ENCODE results near the gene ARL6IP4.

ARL6IP4 gene

GRCh38 chr12:122991623-122992275, 11.3 kb downstream of the ARL6IP4 start:
- no peak for DNase-seq

GRCh38 chr12:122992386-122992785, 11.9 kb downstream of the ARL6IP4 start:
- no peak for DNase-seq

DNA sequence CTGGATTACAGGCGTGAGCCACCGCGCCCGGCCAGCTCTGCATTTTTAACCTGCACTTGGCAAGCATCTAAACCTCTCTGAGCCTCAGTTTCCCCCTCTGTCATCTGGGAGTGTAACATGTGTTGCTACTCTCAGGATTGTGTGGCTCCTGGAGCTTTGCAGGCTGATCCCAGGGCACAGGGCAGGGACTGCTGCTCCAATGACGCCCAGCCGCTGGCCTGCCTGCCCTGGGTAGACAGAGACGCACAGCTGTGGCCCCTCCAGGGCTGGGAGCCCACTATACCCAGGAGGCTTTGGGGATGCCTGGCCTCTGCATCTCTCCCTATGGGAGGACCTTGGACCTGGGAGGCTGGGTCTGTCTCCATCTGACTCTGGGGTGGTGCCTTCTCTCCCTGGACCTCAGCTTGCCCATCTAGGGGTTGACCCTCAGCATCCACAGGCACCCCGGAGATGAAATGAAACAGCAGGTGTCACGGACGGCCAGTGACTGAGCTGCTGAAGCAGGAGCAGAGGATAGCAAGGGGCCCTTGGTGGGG, 13.7 kb downstream of the ARL6IP4 start:
- DNase-seq: no peak

DNA sequence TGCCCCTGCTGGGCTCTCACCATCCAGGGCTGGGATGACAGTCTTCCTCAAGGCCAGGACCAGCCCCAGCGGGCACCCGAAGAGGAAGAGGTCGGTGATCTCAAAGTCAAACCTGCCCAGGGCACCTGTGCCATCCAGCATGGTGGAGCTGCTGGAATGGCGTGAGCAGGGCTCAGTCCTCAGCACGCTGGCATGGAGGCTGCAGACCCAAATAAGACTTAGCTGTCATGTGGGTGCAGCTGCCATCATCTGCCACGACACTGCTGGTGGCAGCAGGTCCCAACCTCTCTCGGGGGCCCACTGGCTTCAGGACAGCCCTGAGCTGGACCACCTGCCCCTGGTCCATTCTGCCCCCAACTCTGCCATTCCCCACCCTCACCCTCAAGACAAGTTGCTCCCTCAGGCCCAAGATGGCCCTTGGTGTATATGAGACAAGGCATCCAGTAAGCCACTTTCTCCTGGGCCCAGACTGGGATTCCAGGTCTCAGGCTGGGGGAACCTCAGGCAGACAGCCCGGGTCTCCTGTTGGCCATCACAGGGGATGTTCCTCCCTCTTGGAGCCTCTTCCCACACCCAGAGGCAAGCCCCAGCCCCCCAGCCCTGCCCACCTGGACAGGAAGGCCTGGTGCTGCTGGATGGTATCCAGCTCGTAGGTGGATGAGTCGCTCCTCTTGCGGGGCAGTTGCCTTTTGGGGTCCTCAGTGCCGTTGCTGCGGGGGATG, 14.5 kb downstream of the ARL6IP4 start:
- DNase-seq: no peak

GRCh38 chr12:122995503-122996187, 15.2 kb downstream of the ARL6IP4 start:
- DNase-seq: no peak

DNA sequence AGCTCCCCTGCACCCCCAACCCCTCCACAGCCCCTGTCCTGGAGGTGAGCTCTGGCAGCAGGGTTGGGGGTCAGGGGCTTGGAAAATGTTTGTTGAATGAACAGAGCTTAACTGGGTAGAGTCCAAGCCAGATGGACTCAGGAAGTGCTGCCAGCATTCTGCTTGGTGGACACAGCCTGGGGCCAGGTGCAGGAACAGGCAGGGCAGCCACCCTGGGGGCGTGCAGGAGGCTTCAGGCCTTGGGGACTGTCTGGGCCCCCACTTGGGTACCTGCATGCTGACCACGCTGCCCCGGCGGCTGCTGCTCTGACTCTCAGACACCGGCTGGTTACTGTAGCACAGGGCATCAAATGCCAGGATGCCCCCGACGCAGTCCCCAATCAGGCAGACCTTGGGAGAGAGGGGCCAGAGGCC, 15.7 kb downstream of the ARL6IP4 start:
- no peak for DNase-seq

- DNase-seq: no peak
Measured at GRCh38 chr12:122996621-122997342, 16.3 kb downstream of the ARL6IP4 start.

DNA sequence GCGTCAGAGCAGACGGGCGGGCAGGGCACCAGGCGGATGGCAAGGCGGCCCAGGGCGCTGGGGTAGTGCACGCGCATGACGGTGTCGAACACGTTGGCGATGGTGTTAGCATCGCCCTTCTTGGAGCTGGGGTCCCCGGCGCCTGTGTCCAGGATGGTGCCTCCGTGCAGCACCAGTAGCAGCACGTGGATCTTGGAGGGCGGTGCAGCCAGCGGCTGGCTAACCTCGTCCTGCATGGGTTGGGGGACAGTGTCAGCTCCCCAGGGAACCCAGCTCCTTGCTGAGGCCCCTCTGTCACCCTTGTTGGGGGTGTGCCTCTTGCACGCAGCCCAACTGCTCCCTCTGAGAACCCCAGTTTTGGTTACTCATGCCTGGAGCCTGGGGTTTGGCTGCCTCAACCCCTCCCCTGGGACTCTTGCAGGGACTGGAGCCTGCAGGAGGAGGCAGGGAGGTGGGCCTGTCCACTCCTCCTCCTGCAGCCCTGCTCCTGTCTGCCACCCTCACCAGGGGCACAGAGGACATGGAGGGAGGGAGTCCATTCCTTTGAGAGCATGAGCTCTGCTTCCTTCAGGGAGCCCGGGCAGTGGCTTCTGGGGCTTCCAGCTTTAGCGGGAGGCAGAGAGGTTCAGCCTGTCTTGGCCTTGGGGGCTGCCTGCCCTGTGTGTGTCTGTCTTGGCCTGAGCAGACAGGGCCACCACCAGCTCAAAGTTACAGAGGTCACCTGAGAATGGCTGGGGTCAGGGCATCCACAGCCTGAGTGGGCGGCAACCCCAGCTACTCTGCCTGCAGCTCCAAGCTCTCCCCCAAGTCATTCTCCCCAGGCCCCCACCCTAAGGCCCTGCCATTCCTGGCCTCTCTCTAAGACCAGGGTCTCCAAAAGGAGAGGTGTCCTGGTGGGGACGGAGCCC, 17.1 kb downstream of the ARL6IP4 start:
- DNase-seq: no peak

DNA sequence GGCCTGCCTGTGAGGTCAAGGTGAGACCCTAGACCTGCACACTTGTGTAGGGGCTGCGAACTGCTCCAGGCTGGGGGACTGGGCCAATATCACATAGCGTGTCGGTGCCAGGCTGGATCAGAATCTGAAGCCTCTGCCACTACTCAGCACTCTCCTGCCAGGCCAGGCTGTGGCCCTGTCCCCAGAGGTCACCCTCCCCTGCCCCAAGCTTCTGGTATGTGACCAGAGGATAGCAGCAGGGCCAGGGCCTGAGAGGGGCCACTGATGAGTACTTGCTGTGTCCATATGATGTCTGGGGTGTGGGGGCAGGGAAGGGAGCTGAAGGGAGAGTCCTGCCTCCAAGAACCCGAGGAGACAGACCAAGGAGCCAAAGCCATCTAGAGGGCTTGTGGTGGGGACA, 17.8 kb downstream of the ARL6IP4 start:
- no peak for DNase-seq

DNA sequence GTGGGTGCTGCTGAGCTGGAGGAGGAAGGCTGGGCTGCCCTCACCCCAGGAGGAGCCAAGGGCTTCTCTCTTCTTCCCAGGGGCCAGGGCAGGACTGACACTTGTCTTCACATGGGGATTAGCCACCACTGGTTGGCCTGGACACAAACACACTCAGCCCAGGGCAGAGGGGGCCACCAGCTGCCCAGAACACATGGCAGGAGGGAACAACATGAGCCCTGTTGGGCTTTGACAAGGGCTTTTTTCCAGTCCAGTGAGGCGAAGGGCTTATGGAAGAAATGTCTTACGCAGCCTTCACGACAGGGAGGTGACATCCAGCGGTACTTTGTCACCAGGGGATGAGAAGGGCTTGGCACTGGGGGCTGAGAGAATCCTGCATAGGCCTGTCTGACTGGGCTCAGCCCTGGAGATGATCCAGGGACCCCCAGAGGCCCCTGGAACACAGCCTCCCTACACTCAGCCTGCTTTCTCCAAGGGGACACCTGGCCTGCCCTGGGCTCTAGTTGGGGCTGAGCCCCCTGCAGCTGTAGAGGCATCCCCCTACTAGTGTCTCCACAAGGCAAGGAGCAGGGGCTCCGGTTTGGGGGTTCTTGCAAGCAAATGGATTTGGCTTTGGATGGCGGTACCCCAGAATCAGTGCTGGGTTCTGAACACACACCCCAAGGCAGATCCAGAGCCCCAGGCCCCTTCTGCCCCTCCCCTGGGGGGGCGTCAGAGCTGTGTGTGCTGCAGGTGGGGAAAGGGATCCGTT, 18.9 kb downstream of the ARL6IP4 start:
- DNase-seq: no peak

DNA sequence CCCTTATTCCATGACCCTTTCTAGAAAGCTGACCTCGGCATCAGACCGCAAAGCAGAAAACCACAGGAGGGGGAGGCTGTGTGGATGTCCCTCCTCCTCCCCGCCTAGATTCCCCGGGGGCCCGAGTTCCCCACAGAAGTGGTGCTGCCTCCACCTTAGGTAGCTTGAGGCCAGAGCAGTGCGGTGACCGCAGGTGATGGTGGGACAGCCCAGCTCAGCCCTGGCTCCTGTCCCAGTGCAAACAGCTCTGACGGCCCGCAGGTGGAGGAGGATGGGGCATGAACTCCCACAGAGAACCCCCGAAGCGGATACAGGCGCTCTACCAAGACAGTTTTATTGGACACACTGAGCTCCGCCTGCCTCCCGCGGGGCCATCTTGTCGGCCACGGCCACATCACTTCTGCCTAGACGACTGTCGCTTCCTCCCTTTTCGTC, 19.5 kb downstream of the ARL6IP4 start:
- no peak for DNase-seq

DNA sequence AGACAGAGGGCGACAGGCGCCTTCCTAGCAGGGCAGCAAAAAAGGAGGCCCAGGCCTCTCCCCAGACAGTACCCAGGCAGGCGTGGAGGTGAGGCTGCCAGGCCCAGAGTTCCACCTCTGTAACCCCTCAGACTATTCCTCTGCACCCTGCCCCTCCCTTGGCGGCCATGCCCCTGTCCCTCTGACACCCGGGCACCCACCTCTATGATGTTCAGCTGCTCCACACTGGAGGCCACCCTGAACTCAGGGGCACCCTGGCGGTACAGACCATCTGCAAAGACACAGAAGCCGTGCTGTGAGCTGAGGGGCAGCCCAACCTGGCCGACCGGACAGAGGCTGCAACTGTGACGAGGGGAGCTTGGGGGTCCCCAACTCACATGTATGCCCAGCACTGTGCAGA, 20.1 kb downstream of the ARL6IP4 start:
- DNase-seq: no peak

DNA sequence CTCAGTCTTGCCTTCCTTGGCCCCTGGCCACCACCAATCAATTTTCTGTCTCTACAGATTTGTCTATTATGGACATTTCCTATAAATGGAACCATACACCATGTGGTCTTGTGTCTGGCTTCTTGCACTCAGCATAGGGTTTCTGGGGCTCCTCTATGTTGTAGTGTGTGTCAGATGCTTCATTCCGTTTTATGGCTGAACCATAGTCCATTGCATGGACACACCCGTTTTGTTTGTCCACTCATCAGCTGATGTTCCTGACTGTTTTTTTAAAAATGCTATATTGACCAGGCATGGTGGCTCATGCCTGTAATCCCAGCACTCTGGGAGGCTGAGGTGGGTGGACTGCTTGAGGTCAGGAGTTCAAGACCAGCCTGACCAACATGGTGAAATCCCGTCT, 21.0 kb downstream of the ARL6IP4 start:
- no peak for DNase-seq

- DNase-seq: no peak
Measured at GRCh38 chr12:123003257-123003656, 22.8 kb downstream of the ARL6IP4 start.

- no peak for DNase-seq
Measured at GRCh38 chr12:123004287-123004686, 23.8 kb downstream of the ARL6IP4 start.

DNA sequence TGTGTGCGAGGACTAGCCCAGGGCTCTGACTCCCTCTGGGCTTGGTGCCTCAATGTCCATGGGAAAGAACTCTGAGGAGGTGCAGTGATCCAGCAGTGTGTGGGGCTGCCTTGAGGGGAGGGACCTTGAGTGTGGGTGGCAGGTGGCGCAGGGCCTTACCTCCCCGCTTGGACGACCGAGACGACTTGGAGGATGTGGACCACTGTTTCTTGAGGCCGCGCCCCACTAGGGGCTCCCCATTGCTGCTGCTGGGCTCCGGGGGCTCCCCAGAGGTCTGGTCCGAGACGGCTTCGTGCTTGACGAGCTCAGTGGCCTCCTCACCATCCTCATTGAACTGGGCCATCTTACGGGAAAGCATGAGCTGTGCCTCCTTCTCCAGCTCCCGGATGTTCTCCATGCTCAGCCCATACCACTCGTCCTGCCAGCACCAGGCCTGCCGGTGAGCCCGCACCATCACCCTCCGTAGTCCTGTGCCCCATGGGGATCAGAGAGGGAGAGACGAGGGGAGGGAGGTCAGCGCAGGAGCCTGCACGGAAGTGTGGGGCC, 24.7 kb downstream of the ARL6IP4 start:
- no peak for DNase-seq

- DNase-seq: no peak
Measured at GRCh38 chr12:123006977-123007376, 26.5 kb downstream of the ARL6IP4 start.

DNA sequence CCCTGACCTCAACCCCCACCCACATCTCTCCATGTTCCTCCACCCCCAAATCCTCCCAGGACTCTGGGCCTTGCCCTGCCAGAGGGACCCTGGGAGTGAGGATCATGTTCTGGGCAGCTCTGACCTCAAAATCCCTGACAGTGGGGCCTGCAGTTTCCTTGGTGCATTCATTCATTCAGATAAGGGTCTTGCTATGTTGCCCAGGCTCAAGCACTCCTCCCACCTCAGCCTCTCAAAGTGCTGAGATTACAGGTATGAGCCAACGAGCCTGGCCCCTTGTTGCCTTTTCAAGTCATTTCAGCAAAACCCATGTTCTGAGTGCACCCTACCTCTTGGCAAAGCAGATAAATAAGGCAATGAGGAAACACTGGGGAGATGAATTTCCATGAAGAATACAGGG, 29.6 kb downstream of the ARL6IP4 start:
- DNase-seq: no peak

DNA sequence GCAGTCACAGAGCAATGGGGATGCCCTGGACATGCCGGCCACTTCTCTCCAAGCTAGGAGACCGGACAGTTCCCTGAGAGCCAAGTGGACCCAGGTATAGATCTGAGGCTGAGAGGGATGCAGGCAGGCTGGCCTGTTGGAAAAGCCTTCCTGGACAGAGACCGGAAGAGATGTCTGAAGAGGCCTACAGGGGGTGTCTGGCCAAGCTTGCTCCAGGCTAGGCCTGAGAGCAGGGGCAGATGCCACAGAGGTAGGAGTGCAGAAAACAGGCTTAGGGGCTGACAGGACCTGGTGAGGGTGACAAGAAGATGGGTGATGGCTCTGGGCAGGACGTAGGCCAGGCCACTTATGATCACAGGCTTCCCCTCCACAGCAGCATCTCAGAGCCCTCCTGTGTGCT, 30.2 kb downstream of the ARL6IP4 start:
- no peak for DNase-seq

DNA sequence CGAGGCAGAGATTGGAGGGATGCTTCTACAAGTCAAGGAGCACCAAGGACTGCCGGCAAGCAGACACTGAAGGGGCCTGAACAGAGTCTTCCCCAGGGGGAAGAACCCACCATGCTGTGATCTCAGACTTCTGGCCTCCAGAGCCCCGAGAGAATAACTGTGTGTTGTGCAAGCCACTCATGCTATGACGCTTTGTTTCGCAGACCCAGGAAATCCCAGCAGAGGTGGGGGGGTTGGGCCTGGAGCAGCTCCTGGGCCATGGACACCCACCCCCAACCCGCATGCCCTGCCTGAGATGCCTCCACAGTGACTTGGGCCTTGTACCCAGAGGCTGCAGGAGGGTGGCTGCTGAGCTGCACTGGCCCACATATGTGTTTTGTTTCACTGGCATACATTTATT, 31.2 kb downstream of the ARL6IP4 start:
- no peak for DNase-seq

Measured in stimulated activated CD4-positive, alpha-beta T cell treated with anti-CD3 and anti-CD28 coated beads, Interleukin-1b, Interleukin-23, amount 100 ng/mL, for 48 hours (primary cell).